Measurements from ENCODE around the gene PACSIN3.
"Not testable (repeated sequence)": the region's sequence is repeated elsewhere in the genome, so short reads cannot be mapped to it uniquely, and the experiment has no call there.

PACSIN3 gene

DNA sequence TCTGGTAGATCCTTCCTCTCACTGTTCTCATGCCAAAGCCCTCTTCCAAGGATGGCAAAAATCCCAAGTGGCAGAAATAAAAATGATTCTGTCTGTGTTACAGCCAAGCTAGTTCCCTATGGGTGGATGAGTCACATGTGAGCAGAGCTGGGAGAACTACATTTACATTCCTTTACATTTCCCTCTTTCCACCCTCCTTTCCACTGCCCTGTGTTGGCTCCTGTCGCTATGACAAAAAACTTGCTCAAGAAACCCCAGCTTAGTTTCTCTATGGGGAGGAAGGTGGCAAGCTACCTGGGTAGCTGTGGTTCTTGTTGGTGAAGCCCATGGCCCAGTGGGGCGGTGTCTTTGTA lies 18.4 kb upstream of the PACSIN3 start:
- H3K4me3 ChIP-seq (ENCODE audit: low read length): no peak overlapping the region
- H3K9me2 ChIP-seq (replicated peaks; ENCODE audit: control insufficient read depth, low read length): no peaks in the 10 kb centered on the region
- H3K36me3 ChIP-seq (ENCODE audit: control insufficient read depth, low read length): no peaks in the 10 kb centered on the region
- H3K4me2 ChIP-seq (ENCODE audit: low read length): no peak overlapping the region
- H3K9me3 ChIP-seq (ENCODE audit: control insufficient read depth, insufficient read depth, low read length): no peaks in the 10 kb centered on the region
- no peaks in the 10 kb centered on the region for H4K20me1 ChIP-seq (ENCODE audit: control insufficient read depth, insufficient read depth, low read depth, low read length)
- peaks cover 6% of the 10 kb centered on the region; the same call in 1 of the 2 replicates for H3K27me3 ChIP-seq (ENCODE audit: control insufficient read depth, low read length)
- no peak overlapping the region for H3K27ac ChIP-seq (ENCODE audit: low read depth, low read length)
- no peaks in the 10 kb centered on the region for H3F3A ChIP-seq (ENCODE audit: control insufficient read depth, insufficient read depth)
- no peaks in the 10 kb centered on the region for H3K79me2 ChIP-seq (ENCODE audit: control insufficient read depth, low read length)
- no peaks in the 10 kb centered on the region for H3K4me1 ChIP-seq (ENCODE audit: control insufficient read depth, low read length)
- TF ChIP-seq, protein P1, sequence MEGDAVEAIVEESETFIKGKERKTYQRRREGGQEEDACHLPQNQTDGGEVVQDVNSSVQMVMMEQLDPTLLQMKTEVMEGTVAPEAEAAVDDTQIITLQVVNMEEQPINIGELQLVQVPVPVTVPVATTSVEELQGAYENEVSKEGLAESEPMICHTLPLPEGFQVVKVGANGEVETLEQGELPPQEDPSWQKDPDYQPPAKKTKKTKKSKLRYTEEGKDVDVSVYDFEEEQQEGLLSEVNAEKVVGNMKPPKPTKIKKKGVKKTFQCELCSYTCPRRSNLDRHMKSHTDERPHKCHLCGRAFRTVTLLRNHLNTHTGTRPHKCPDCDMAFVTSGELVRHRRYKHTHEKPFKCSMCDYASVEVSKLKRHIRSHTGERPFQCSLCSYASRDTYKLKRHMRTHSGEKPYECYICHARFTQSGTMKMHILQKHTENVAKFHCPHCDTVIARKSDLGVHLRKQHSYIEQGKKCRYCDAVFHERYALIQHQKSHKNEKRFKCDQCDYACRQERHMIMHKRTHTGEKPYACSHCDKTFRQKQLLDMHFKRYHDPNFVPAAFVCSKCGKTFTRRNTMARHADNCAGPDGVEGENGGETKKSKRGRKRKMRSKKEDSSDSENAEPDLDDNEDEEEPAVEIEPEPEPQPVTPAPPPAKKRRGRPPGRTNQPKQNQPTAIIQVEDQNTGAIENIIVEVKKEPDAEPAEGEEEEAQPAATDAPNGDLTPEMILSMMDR (IDR thresholded peaks at IDR 0.05; ENCODE audit: low read depth, low read length, poor library complexity, severe bottlenecking): no peak
- no peak for TF ChIP-seq EZH2phosphoT487 (IDR thresholded peaks at IDR 0.05; ENCODE audit: borderline replicate concordance, low read length)

DNA sequence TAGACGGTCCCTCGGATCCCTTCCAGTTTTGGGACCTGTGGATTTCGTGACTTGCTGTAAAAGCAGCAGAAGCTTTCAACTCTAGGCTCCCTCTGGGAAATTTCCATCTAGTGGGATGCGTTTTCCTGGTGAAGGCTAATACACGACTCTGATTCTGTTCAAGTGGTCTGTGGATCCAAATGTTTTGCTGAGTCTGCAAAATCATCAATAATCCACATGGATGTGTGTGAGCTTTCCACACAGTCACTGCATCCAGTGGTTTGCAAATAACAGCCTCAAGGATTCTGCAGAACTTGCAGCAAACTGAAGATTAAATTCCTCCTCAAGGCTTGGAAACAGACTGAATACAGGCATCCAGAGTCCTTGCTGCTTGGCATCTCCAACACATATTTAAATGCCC lies 16.3 kb upstream of the PACSIN3 start:
- TF ChIP-seq, protein P1 (IDR thresholded peaks at IDR 0.05; ENCODE audit: low read depth, low read length, poor library complexity, severe bottlenecking): no peak
- TF ChIP-seq EZH2phosphoT487 (IDR thresholded peaks at IDR 0.05; ENCODE audit: borderline replicate concordance, low read length): no peak
- H3K27me3 ChIP-seq (ENCODE audit: control insufficient read depth, low read length): peaks cover 6% of the 10 kb centered on the region; the same call in 1 of the 2 replicates
- no peaks in the 10 kb centered on the region for H3K9me3 ChIP-seq (ENCODE audit: control insufficient read depth, insufficient read depth, low read length)
- no peaks in the 10 kb centered on the region for H3K9me2 ChIP-seq (replicated peaks; ENCODE audit: control insufficient read depth, low read length)
- H3K79me2 ChIP-seq (ENCODE audit: control insufficient read depth, low read length): no peaks in the 10 kb centered on the region
- H3K4me2 ChIP-seq (ENCODE audit: low read length): no peak overlapping the region
- H4K20me1 ChIP-seq (ENCODE audit: control insufficient read depth, insufficient read depth, low read depth, low read length): no peaks in the 10 kb centered on the region
- H3F3A ChIP-seq (ENCODE audit: control insufficient read depth, insufficient read depth): no peaks in the 10 kb centered on the region
- H3K4me1 ChIP-seq (ENCODE audit: control insufficient read depth, low read length): no peaks in the 10 kb centered on the region
- H3K36me3 ChIP-seq (ENCODE audit: control insufficient read depth, low read length): no peaks in the 10 kb centered on the region
- no peak overlapping the region for H3K4me3 ChIP-seq (ENCODE audit: low read length)
- no peak overlapping the region for H3K27ac ChIP-seq (ENCODE audit: low read depth, low read length)

DNA sequence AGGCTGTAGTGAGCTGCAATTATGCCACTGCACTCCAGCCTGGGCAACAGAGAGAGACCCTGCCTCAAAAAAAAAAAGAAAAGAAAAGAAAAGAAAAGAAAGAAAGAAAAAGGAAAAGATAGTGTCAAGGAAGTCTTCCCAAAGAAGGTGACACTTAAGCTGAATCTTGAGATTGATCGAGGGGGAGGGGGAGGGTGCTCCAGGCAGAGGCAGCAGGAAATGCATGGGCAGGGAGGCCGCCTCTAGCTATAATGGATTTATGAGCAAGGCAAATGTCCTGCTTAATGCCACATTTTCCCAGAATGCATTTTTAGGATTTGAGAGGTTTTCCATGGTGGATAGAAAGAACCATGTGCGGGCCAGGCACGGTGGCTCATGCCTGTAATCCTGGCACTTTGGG lies 14.8 kb upstream of the PACSIN3 start:
- Histone ChIP-seq H3K27ac (ENCODE audit: low read depth, low read length) (no peak overlapping the region), H3K4me2 (ENCODE audit: low read length) (no peak overlapping the region), H3K4me3 (ENCODE audit: low read length) (no peak overlapping the region), H3K79me2 (ENCODE audit: control insufficient read depth, low read length) (no peaks in the 10 kb centered on the region), H4K20me1 (ENCODE audit: control insufficient read depth, insufficient read depth, low read depth, low read length) (no peaks in the 10 kb centered on the region), H3K4me1 (ENCODE audit: control insufficient read depth, low read length) (no peaks in the 10 kb centered on the region), H3K9me3 (ENCODE audit: control insufficient read depth, insufficient read depth, low read length) (no peaks in the 10 kb centered on the region), H3K9me2 (replicated peaks; ENCODE audit: control insufficient read depth, low read length) (no peaks in the 10 kb centered on the region), H3F3A (ENCODE audit: control insufficient read depth, insufficient read depth) (no peaks in the 10 kb centered on the region), H3K36me3 (ENCODE audit: control insufficient read depth, low read length) (no peaks in the 10 kb centered on the region), H3K27me3 (ENCODE audit: control insufficient read depth, low read length) (peaks cover 5% of the 10 kb centered on the region; the same call in 1 of the 2 replicates)
- TF ChIP-seq, protein P1 (IDR thresholded peaks at IDR 0.05; ENCODE audit: low read depth, low read length, poor library complexity, severe bottlenecking): no peak
- no peak for TF ChIP-seq EZH2phosphoT487 (IDR thresholded peaks at IDR 0.05; ENCODE audit: borderline replicate concordance, low read length)

DNA sequence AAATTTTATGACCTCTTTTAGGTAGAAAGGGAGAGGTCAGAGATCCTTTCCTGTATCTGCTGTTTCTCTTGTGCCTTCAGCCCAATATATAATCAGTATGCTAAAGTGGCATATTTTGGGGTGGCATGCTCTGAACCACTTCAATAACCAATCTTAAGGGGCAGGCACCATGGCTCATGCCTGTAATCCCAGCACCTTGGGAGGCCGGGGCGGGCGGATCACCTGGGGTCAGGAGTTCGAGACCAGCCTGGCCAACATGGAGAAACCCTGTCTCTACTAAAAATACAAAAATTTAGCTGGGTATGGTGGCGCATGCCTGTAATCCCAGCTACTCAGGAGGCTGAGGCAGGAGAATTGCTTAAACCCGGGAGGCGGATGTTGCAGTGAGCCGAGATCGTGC lies 11.9 kb upstream of the PACSIN3 start:
- not testable (repeated sequence) for H3F3A ChIP-seq (ENCODE audit: control insufficient read depth, insufficient read depth); H3K9me2 ChIP-seq (replicated peaks; ENCODE audit: control insufficient read depth, low read length); H4K20me1 ChIP-seq (ENCODE audit: control insufficient read depth, insufficient read depth, low read depth, low read length); H3K4me3 ChIP-seq (ENCODE audit: low read length); H3K27ac ChIP-seq (ENCODE audit: low read depth, low read length); H3K79me2 ChIP-seq (ENCODE audit: control insufficient read depth, low read length); H3K4me1 ChIP-seq (ENCODE audit: control insufficient read depth, low read length); H3K4me2 ChIP-seq (ENCODE audit: low read length); H3K9me3 ChIP-seq (ENCODE audit: control insufficient read depth, insufficient read depth, low read length); H3K36me3 ChIP-seq (ENCODE audit: control insufficient read depth, low read length); H3K27me3 ChIP-seq (ENCODE audit: control insufficient read depth, low read length)
